GM12891 (cell line): Measurements from ENCODE around the gene PLEK2.

Source experiments
- PAX5 ChIP-seq: IDR thresholded peaks from 2 replicates; pipeline ENCODE4 v1.6.1; 2011; ENCODE audit warnings: low read length, moderate library complexity, mild to moderate bottlenecking; ENCODE audit not compliant: insufficient read depth, severe bottlenecking
- POLR2A ChIP-seq: IDR thresholded peaks from 2 replicates; pipeline ENCODE4 v1.6.1; 2011; ENCODE audit warnings: low read depth, low read length, control low read depth
- POLR2AphosphoS5 ChIP-seq: IDR thresholded peaks from 2 replicates; pipeline ENCODE4 v1.6.1; 2011; ENCODE audit warnings: low read depth, low read length, control low read depth
- POU2F2 ChIP-seq: IDR thresholded peaks from 2 replicates; pipeline ENCODE4 v1.6.1; 2011; ENCODE audit warnings: low read depth, mild to moderate bottlenecking, control low read depth, low read length, moderate library complexity
- TAF1 ChIP-seq: IDR thresholded peaks from 2 replicates; pipeline ENCODE4 v1.6.1; 2011; ENCODE audit warnings: low read depth, low read length, control low read depth

- TF ChIP-seq POLR2AphosphoS5 (no peak), POLR2A (no peak), TAF1 (no peak), POU2F2 (no peak), PAX5 (no peak)
Measured at GRCh38 chr14:67456732-67457131, 44.8 kb upstream of the PLEK2 start.
